HG03342 (cell line): ENCODE results near the gene SEMA3G.

Source experiments
- ATAC-seq: cut with Tn5 transposase; IDR thresholded peaks from one replicate; pipeline ENCODE4 v1.9.1; 2021; ENCODE audit warnings: mild to moderate bottlenecking, moderate library complexity; ENCODE audit not compliant: unreplicated experiment

The SEMA3G gene

GRCh38 chr3:52396907-52397591 lies 47.9 kb downstream of the SEMA3G start:
- ATAC-seq: no peak

- no peak for ATAC-seq
Measured at GRCh38 chr3:52396011-52396906, 48.6 kb downstream of the SEMA3G start.

DNA sequence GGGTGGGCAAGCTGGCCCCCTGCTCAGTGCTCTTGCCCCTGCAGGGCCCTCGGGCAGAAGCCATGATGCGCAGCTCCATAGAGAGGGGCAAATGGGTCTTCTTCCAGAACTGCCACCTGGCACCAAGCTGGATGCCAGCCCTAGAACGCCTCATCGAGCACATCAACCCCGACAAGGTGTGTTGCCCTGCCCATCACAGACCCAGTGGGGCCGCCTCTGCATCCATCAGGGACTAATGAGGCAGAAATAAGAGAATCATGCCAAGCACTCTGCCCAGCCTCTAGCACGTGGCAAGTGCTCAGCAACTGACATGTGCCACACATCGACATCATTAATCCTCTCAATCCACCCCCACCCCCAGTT lies 49.4 kb downstream of the SEMA3G start:
- ATAC-seq: no peak

DNA sequence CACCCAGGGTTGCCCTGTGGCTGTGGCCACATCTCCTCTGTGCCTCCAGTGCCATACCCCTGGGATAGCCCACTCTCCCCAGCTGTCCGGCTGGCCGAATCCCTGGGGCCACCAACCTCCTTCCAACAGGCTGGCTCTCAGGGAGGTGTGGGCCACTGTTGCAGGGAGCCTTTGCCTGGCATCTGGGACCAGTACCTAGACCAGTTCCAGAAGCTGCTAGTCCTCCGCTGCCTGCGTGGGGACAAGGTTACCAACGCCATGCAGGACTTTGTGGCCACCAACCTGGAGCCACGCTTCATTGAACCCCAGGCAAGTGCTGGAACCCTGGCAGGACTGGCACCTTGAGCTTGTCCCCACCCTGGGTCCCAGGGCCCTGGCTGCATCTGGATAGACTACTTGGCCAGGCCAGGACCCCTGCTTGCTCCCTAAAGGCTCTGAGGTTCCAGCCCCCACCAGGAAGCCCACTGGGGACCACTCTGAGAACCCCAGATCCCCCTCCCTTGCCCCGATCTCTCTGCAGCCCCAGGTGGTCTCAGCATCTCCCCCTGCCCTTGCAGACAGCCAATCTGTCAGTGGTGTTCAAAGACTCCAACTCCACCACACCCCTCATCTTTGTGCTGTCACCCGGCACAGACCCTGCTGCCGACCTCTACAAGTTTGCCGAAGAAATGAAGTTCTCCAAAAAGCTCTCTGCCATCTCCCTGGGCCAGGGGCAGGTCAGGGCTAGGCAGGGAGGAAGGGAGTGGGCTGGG lies 50.0 kb downstream of the SEMA3G start:
- no peak for ATAC-seq

- no peak for ATAC-seq
Measured at GRCh38 chr3:52393959-52394670, 50.8 kb downstream of the SEMA3G start.

- no peak for ATAC-seq
Measured at GRCh38 chr3:52393131-52393807, 51.6 kb downstream of the SEMA3G start.

- no peak for ATAC-seq
Measured at GRCh38 chr3:52392216-52392930, 52.5 kb downstream of the SEMA3G start.

DNA sequence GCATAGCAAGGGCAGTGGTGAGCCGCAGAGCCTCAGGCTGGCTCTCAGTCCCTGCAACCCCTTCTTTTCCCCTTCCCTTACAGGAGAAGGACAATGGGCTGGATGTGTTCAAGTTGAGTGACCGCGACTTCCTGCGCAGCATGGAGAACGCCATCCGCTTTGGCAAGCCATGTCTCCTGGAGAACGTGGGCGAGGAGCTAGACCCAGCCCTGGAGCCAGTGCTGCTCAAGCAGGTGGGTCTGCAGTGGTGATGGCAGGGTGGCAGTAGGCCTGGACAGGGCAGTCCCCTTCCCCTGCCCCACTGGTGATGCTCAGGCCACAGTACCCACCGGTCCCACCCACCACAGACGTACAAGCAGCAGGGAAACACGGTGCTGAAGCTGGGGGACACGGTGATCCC lies 53.8 kb downstream of the SEMA3G start:
- no peak for ATAC-seq

GRCh38 chr3:52388933-52389332 lies 56.0 kb downstream of the SEMA3G start:
- no peak for ATAC-seq

DNA sequence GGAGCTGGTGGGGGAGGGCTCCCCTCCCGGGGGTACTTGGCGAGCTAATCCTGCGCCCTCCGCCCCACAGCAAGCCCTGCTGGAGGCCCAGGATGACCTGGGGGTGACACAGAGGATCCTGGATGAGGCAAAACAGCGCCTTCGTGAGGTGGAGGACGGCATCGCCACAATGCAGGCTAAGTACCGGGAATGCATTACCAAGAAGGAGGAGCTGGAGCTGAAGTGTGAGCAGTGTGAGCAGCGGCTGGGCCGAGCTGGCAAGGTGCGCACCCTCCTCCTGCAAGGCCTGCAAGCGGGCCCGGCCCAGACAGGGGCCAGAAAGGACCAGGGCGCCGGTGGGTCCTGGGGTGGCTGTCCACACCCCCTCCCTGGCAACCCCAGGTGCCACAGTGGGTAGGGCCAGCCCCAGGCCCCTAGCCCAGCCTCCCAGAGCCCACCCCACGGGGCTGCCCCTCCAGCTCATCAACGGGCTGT lies 56.5 kb downstream of the SEMA3G start:
- ATAC-seq: no peak

DNA sequence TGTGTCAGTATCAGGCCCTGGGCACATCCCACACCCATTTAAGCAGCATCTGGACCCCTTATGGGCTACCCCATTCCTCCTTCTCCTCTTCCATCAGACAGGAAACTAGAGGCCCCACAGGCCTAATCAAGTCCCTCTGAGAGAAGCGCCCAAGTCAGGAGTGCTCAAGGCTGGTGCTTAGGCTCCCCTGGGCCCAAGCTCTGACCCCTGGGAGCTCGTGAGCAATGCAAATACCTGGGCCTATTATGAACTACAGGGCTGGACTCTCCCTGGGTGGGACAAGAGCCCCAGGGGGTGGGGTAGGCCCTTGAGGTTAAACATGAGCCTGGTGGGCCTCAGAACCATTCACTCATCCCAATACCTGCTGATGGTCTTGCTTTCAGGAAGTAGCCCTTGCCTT lies 57.4 kb downstream of the SEMA3G start:
- no peak for ATAC-seq

- no peak for ATAC-seq
Measured at GRCh38 chr3:52385157-52385556, 59.7 kb downstream of the SEMA3G start.

DNA sequence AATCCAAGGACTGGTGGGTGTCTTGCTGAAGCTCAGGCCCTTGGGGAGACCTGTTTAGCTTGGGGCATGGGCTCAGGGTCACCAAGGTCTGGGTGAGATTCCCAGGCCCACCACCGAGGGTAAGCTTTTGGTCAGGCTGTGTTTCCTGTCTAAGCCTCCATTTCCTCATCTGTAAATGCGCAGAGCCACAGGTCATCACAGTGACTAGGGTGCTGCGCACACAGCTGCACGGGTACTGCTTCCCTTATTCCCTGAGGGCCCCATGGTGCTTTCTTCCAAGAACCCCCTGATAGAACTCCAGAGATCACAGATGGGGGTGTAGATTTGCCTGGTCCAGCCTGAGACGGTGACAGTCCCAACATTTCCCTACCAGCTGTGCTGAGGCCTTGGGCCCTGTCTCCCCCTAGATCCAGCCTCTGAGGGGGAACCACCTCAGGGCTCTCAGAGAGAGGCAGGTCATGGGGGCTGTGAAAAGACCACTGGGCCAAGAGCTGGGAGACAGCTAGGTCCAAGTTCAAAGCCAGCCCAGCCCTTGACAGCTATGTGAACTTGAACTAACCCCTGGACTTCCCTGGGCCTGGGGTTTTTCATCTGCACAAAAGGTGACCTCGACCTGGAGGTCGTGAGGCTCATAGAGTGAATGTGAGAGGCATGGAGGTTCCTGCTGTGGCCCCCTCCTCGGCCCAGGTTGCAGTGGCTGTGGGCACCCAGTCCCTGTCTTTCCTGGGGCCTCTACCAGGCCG lies 60.7 kb downstream of the SEMA3G start:
- no peak for ATAC-seq

- no peak for ATAC-seq
Measured at GRCh38 chr3:52383446-52383845, 61.5 kb downstream of the SEMA3G start.
